ENCODE measurements around the gene CRYZ. TPM values are rescaled to one million over a fixed set of nuclear protein-coding genes. Genes with fewer than 3 reads are reported as not detected.

Gene CRYZ
- polyA plus RNA-seq, 1 of the 3 experiments (the other 2 are of a cell fraction), result 57.2 TPM

- ChIA-PET POLR2A (no interaction called here), CTCF (no interaction called here)
- Histone ChIP-seq H3F3A (replicated peaks; ENCODE audit: insufficient read depth) (peaks cover 7% of the 10 kb centered on the region), H3K4me1 (ENCODE audit: control insufficient read depth in 1 of 2, insufficient read depth in 2 of 2, low read depth in 1 of 2, low read length in 1 of 2) (peaks cover 5 to 6% of the 10 kb centered on the region in 2 experiments; a peak in 3 of 4 replicates), H3K27ac (ENCODE audit: low read depth in 2 of 2, low read length in 1 of 2) (no peak overlapping the region), H3K79me2 (ENCODE audit: insufficient read depth) (peaks cover 31% of the 10 kb centered on the region), H3K9me3 (no peaks in the 10 kb centered on the region), H4K20me1 (ENCODE audit: insufficient read depth) (no peaks in the 10 kb centered on the region), H3K4me3 (ENCODE audit: low read depth in 2 of 2, low read length in 1 of 2) (no peak overlapping the region), H3K36me3 (replicated peaks in 1 of 2; ENCODE audit: control insufficient read depth in 1 of 2, insufficient read depth in 2 of 2, low read length in 1 of 2) (peaks cover 48 to 49% of the 10 kb centered on the region in 2 experiments), H3K4me2 (no peak overlapping the region), H2AFZ (ENCODE audit: low read depth) (no peak overlapping the region), H3K27me3 (ENCODE audit: insufficient read depth) (no peaks in the 10 kb centered on the region), H3K9ac (no peak overlapping the region), H3K9me2 (no peaks in the 10 kb centered on the region)
- no peak for TF ChIP-seq NFIC (IDR thresholded peaks at IDR 0.05; ENCODE audit: borderline replicate concordance)
- TF ChIP-seq GATA2 (CRISPR knock-in tag; IDR thresholded peaks at IDR 0.05), result no peak
- TF ChIP-seq PBX3 (IDR thresholded peaks at IDR 0.05), result no peak
- TF ChIP-seq, protein P1, sequence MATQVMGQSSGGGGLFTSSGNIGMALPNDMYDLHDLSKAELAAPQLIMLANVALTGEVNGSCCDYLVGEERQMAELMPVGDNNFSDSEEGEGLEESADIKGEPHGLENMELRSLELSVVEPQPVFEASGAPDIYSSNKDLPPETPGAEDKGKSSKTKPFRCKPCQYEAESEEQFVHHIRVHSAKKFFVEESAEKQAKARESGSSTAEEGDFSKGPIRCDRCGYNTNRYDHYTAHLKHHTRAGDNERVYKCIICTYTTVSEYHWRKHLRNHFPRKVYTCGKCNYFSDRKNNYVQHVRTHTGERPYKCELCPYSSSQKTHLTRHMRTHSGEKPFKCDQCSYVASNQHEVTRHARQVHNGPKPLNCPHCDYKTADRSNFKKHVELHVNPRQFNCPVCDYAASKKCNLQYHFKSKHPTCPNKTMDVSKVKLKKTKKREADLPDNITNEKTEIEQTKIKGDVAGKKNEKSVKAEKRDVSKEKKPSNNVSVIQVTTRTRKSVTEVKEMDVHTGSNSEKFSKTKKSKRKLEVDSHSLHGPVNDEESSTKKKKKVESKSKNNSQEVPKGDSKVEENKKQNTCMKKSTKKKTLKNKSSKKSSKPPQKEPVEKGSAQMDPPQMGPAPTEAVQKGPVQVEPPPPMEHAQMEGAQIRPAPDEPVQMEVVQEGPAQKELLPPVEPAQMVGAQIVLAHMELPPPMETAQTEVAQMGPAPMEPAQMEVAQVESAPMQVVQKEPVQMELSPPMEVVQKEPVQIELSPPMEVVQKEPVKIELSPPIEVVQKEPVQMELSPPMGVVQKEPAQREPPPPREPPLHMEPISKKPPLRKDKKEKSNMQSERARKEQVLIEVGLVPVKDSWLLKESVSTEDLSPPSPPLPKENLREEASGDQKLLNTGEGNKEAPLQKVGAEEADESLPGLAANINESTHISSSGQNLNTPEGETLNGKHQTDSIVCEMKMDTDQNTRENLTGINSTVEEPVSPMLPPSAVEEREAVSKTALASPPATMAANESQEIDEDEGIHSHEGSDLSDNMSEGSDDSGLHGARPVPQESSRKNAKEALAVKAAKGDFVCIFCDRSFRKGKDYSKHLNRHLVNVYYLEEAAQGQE (IDR thresholded peaks at IDR 0.05; ENCODE audit: low read depth, low read length), result no peak
- no peak for TF ChIP-seq USF2 (IDR thresholded peaks at IDR 0.05; ENCODE audit: borderline replicate concordance, low read depth, low read length)
- no peak for TF ChIP-seq RAD21 (IDR thresholded peaks at IDR 0.05; ENCODE audit: low read length)
- no peak for TF ChIP-seq FOXJ3 (CRISPR knock-in tag; IDR thresholded peaks at IDR 0.05)
- TF ChIP-seq EP300 (IDR thresholded peaks at IDR 0.05; ENCODE audit: borderline replicate concordance in 1 of 2, low read depth in 1 of 2, low read length in 1 of 2), result no peak
- DNase-seq, result no peak
- WGBS (ENCODE audit: low lambda C conversion rate), result 75% methylated on average over 4 of the region's 4 CpGs
Observed at GRCh38 chr1:74737333-74737732, 4.5 kb upstream of the CRYZ start.

DNA sequence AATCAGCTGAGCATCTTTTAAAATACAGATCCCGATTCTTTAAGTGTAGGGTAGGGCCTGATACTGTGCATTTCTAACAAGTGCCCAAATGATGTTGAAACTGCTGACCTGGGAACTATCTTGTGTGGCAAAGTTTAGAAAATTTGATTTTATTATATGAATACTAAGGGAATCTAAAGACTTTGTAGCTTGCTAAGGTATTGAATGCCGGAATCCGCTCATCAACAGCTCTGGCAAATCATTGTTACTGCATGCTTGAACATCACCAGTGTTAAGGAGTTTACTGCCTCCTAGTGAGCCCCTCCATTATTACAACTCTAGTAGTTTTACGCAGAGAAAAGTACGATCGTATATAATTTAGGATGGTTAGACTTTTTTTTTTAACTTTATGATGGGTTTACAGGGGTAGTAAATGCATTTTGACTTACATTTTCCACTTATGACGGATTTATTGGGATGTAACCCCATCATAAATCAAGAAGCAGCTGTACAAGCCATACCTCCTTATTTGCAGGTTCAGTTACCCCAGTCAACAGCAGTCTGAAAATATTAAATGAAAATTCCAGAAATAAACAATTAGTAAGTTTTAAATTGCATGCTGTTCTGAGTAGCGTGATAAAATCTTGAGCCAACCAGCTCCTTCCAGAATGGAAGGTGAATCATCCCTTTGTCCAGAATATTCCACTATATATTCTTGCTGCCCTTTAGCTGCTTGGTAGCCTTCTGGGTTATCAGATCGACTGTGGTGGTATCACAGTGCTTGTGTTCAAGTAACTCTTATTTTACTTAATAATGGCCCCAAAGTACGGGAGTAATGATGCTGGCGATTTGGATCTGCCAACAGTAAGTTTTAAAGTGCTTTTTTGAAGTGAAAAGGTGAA lies 994 bp upstream of the CRYZ start:
- Histone ChIP-seq H3K4me1 (ENCODE audit: control insufficient read depth in 1 of 2, insufficient read depth in 2 of 2, low read depth in 1 of 2, low read length in 1 of 2) (peaks cover 12 to 24% of the 10 kb centered on the region in 2 experiments), H3K9me3 (no peaks in the 10 kb centered on the region), H4K20me1 (ENCODE audit: insufficient read depth) (no peaks in the 10 kb centered on the region), H3K4me3 (ENCODE audit: low read depth in 2 of 2, low read length in 1 of 2) (peak overlapping the region; percentile 91 to 95), H3F3A (replicated peaks; ENCODE audit: insufficient read depth) (peaks cover 20% of the 10 kb centered on the region), H3K27me3 (ENCODE audit: insufficient read depth) (no peaks in the 10 kb centered on the region), H3K4me2 (peak overlapping the region; percentile 73), H3K36me3 (replicated peaks in 1 of 2; ENCODE audit: control insufficient read depth in 1 of 2, insufficient read depth in 2 of 2, low read length in 1 of 2) (peaks cover 25 to 29% of the 10 kb centered on the region in 2 experiments), H3K27ac (ENCODE audit: low read depth in 2 of 2, low read length in 1 of 2) (peak overlapping the region; percentile 86 to 98), H3K9me2 (no peaks in the 10 kb centered on the region), H2AFZ (ENCODE audit: low read depth) (peak overlapping the region; percentile 90), H3K9ac (peak overlapping the region; percentile 85), H3K79me2 (ENCODE audit: insufficient read depth) (peaks cover 44% of the 10 kb centered on the region)
- WGBS (ENCODE audit: low lambda C conversion rate), result 10% methylated on average over 11 of the region's 11 CpGs
- DNase-seq, result peak; percentile 60
- POLR2A ChIA-PET, result no interaction called here
- CTCF ChIA-PET, result interaction anchor here (0.6 to 3.8 kb wide), 34 partner anchors 10 to 1510 kb away, joined by 3 to 14 read pairs (median 3); partner anchors contain the start of gene LRRC53
- TF ChIP-seq RAD21 (IDR thresholded peaks at IDR 0.05; ENCODE audit: low read length) (peak; percentile 72), IRF3 (IDR thresholded peaks at IDR 0.05; ENCODE audit: low read depth, low read length) (no peak), MXI1 (IDR thresholded peaks at IDR 0.05; ENCODE audit: low read depth, low read length) (peak; percentile 68; the same call in 1 of the 2 replicates), TEAD4 (IDR thresholded peaks at IDR 0.05; ENCODE audit: borderline replicate concordance, insufficient read depth) (no peak), RFX5 (IDR thresholded peaks at IDR 0.05; ENCODE audit: low read length) (0 out of 2 replicates have a peak, but pooled peaks have one; percentile 45), SIN3A (IDR thresholded peaks at IDR 0.05; ENCODE audit: borderline replicate concordance, low read depth, low read length) (no peak), POLR2AphosphoS5 (IDR thresholded peaks at IDR 0.05; ENCODE audit: low read depth, low read length) (no peak), RCOR1 (IDR thresholded peaks at IDR 0.05; ENCODE audit: low read length) (peak; percentile 38; the same call in 1 of the 2 replicates)
- TF ChIP-seq, protein P2, sequence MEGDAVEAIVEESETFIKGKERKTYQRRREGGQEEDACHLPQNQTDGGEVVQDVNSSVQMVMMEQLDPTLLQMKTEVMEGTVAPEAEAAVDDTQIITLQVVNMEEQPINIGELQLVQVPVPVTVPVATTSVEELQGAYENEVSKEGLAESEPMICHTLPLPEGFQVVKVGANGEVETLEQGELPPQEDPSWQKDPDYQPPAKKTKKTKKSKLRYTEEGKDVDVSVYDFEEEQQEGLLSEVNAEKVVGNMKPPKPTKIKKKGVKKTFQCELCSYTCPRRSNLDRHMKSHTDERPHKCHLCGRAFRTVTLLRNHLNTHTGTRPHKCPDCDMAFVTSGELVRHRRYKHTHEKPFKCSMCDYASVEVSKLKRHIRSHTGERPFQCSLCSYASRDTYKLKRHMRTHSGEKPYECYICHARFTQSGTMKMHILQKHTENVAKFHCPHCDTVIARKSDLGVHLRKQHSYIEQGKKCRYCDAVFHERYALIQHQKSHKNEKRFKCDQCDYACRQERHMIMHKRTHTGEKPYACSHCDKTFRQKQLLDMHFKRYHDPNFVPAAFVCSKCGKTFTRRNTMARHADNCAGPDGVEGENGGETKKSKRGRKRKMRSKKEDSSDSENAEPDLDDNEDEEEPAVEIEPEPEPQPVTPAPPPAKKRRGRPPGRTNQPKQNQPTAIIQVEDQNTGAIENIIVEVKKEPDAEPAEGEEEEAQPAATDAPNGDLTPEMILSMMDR (IDR thresholded peaks at IDR 0.05), result peak; percentile 78
